Measurements from ENCODE around the gene PLD1.

PLD1 gene

GRCh38 chr3:171741377-171741776, 68.9 kb downstream of the PLD1 start:
- TF ChIP-seq, protein P1, sequence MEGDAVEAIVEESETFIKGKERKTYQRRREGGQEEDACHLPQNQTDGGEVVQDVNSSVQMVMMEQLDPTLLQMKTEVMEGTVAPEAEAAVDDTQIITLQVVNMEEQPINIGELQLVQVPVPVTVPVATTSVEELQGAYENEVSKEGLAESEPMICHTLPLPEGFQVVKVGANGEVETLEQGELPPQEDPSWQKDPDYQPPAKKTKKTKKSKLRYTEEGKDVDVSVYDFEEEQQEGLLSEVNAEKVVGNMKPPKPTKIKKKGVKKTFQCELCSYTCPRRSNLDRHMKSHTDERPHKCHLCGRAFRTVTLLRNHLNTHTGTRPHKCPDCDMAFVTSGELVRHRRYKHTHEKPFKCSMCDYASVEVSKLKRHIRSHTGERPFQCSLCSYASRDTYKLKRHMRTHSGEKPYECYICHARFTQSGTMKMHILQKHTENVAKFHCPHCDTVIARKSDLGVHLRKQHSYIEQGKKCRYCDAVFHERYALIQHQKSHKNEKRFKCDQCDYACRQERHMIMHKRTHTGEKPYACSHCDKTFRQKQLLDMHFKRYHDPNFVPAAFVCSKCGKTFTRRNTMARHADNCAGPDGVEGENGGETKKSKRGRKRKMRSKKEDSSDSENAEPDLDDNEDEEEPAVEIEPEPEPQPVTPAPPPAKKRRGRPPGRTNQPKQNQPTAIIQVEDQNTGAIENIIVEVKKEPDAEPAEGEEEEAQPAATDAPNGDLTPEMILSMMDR (IDR thresholded peaks at IDR 0.05; ENCODE audit: low read depth, low read length): no peak
- DNase-seq (ENCODE audit: extremely low read depth, low read depth): no peak

DNA sequence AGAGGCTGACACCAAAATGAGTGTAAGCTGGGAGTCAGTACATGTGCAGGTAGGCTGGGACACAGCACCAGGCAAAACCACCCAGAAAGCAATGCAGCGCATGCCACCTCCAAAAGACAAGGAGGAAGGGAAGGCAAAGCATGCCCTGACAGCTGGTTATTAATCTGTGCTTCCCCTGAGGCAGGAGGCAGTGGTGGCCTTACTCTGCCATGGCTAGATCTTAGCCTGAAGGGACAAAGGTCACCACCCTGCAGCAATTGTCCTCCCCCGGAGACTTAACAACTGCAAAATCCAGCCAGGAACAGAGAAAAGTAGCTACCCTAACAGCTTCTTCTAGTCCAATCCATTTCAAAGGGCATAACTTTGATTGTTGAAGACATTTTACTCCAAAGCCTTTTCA, 73.7 kb downstream of the PLD1 start:
- no peak for DNase-seq (ENCODE audit: extremely low read depth, low read depth)

GRCh38 chr3:171733561-171733960, 76.7 kb downstream of the PLD1 start:
- no peak for DNase-seq (ENCODE audit: extremely low read depth, low read depth)
- TF ChIP-seq, protein P1 (IDR thresholded peaks at IDR 0.05; ENCODE audit: low read depth, low read length): no peak

More for the DNA sequence above, 73.7 kb downstream of the PLD1 start:
- TF ChIP-seq, protein P1 (IDR thresholded peaks at IDR 0.05; ENCODE audit: low read depth, low read length): no peak

DNA sequence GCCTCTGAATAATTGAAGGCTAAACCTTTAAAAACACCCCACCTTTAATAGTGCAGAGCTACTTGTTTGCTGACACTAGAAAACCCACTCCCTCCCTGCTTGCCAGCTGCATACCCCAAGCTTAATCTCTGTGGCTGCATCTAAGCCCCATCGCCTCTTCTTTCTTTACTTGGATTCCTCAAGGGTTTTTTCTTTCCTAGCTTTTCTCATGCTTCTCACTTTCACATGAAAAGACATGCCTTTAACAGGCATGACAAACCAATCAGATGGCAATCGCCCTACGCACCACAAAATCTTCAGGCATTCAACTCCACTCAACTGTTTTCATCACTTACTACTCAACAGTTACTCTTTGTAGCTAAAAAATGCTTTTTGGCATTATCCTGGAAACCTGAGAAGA, 77.5 kb downstream of the PLD1 start:
- DNase-seq (ENCODE audit: extremely low read depth, low read depth): no peak
- TF ChIP-seq, protein P1 (IDR thresholded peaks at IDR 0.05; ENCODE audit: low read depth, low read length): no peak

DNA sequence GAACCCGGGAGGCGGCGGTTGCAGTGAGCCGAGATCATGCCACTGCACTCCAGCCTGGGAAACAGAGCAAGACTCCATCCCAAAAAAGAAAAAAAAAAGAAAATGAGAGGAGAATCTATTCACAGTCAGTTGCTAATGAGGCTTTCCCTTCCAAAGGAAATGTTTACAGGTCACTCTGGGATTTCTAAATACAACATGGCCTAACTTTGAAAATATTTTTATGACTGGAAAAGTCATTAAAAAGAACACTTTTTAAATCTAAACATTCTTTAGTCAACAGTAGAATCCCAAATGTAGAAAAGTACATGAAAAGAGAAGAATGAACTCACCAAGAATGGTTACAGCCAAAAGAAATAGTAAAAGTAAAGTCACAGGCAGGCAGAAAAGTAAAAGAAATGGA, 78.6 kb downstream of the PLD1 start:
- DNase-seq (ENCODE audit: extremely low read depth, low read depth): no peak
- TF ChIP-seq, protein P1 (IDR thresholded peaks at IDR 0.05; ENCODE audit: low read depth, low read length): no peak

DNA sequence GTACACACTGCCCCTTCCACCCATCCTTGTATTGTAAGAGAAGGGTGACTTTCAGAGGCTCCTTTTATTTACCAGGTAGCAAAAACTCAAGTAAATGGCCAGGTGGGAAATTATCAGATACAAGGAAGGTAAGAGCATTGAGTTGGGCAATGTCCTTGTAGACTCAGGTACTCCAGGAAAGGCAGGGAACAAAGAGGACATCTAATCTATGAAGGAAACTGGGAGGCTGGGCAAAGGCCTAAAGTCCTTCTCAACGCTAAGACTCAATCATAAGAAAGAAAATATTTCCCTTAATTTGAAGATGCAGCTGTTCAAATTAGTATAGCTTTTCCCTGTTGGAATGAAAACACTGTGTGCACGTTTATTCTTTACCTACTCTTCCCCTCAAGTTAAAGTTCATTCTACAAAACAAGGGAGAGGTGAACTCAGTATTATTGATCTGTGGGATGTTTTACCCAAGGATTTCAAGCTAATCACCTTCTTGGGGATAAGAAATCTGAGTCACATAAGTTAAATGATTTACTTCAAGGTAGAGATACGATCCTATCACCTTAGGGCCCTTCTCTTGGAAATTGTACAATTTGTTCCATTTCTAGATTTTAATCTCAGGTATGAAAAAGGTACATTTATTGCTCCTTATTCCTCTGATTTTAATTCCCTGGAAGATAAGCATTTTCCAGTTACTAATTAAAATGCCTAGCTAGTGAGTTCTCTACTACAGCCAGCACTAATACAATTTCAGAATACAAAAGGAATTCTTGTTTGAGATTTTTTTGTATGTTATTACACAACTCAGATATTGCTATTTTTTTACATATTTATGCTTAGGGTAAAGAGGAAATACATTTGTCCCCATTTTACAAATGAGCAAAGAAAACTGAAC, 80.6 kb downstream of the PLD1 start:
- TF ChIP-seq, protein P1 (IDR thresholded peaks at IDR 0.05; ENCODE audit: low read depth, low read length): no peak
- no peak for DNase-seq (ENCODE audit: extremely low read depth, low read depth)

DNA sequence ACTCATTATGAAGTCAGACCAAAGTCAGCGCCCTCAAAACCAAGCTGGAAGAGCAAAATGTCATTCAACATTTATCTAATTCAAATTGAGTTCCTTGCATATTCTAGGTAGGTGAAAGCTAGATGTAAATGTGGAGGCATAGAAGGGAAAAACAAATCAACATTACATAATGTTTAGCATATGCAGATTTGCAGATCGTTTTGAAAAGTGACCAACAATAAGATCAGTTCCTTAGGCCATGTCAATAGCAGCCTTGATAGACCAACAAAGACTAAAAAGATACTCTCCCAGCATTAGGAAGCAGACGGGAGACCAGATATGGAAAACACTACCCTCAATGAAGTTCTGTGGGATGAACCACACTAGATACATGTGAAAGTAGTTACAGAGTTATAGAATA, 83.0 kb downstream of the PLD1 start:
- TF ChIP-seq, protein P1 (IDR thresholded peaks at IDR 0.05; ENCODE audit: low read depth, low read length): no peak
- no peak for DNase-seq (ENCODE audit: extremely low read depth, low read depth)
